GM12891 (cell line): Measurements from ENCODE around the gene SLC35F2.

Source experiments
- POLR2A ChIP-seq: IDR thresholded peaks from 2 replicates; pipeline ENCODE4 v1.6.1; 2011; ENCODE audit warnings: low read depth, low read length, control low read depth
- POLR2AphosphoS5 ChIP-seq: IDR thresholded peaks from 2 replicates; pipeline ENCODE4 v1.6.1; 2011; ENCODE audit warnings: low read depth, low read length, control low read depth

DNA sequence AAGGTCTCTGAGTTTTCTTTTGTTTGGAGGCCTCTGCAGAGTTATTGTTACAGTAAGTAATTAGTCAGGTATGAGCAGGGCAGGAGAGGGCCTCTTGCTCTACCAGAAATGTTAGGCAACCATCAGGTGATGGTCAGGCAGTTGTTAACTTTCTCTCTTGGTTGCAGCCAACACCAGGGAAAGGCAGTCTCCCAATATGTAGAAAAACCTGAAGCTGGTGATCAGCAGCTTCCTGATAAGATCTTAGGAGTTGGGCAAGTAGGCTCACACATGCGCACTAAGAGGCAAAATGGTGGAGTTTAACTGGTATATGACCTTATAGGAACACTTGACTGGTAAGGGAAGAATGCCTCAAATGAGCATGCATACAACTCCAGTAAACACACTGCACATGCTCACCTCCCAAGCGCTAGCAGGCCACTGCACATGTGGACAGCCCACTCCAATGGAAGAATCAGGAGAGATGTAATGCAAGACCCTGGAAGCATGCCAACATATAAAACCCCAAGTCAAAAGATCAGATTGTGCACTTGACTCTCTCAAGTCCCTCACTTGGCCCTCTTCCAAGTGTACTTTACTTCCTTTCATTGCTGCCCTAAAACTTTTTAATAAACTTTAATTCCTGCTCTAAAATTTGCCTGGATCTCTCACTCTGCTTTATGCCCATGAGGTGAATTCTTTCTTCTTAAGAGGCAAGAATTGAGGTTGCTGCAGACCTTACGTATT lies 23.7 kb upstream of the SLC35F2 start:
- TF ChIP-seq POLR2AphosphoS5: no peak
- TF ChIP-seq POLR2A: no peak
